WTC11 (cell line): ENCODE measurements around the gene WDR90. TPM values are rescaled to one million over a fixed set of nuclear protein-coding genes. Genes with fewer than 3 reads are reported as not detected.

ENCODE experiments used
- ATAC-seq: fragments of 200-7000 bp; cut with Tn5 transposase; 2 replicates; pipeline ENCODE4 v1.10.0; 2021; ENCODE audit warnings: mild to moderate bottlenecking, moderate library complexity
- CTCF ChIA-PET: fragments of 300-600 bp; sonication (Branson Sonifier 250); formaldehyde crosslinking; loops from one replicate; lab custom pipeline; 2021; ENCODE audit warnings: antibody characterized with exemption; lab: Charles Lee
- POLR2A ChIA-PET: fragments of 350-600 bp; sonication (Branson Sonifier 250); formaldehyde crosslinking; loops from one replicate; lab custom pipeline; 2021; ENCODE audit warnings: antibody characterized with exemption; lab: Charles Lee
- DNase-seq: peaks from one replicate; pipeline ENCODE4 v3.0.0; 2021; ENCODE audit warnings: low spot score
- H3K27ac Mint-ChIP-seq: 2 replicates; pipeline ENCODE4 v1.8.0; 2021; ENCODE audit warnings: mixed read lengths
- H3K27me3 Mint-ChIP-seq: 2 replicates; pipeline ENCODE4 v1.8.0; 2021; ENCODE audit warnings: low read depth, mild to moderate bottlenecking, moderate library complexity, mixed read lengths
- H3K36me3 Mint-ChIP-seq: 2 replicates; pipeline ENCODE4 v1.8.0; 2021; ENCODE audit warnings: mixed read lengths
- H3K4me1 Mint-ChIP-seq: 2 replicates; pipeline ENCODE4 v1.8.0; 2022; ENCODE audit warnings: mixed read lengths
- H3K4me3 Mint-ChIP-seq: 2 replicates; pipeline ENCODE4 v1.8.0; 2021; ENCODE audit warnings: mild to moderate bottlenecking, moderate library complexity, mixed read lengths
- H3K9me3 Mint-ChIP-seq: 2 replicates; pipeline ENCODE4 v1.8.0; 2021; ENCODE audit warnings: mixed read lengths
- ATF2 ChIP-seq: sonication (generic); formaldehyde crosslinking; IDR thresholded peaks from 2 replicates; pipeline ENCODE4 v1.8.1; 2022; ENCODE audit warnings: low read depth, missing genetic modification reagents, borderline replicate concordance
- CBFB ChIP-seq: sonication (generic); formaldehyde crosslinking; IDR thresholded peaks from 2 replicates; pipeline ENCODE4 v1.8.1; 2022; ENCODE audit warnings: mild to moderate bottlenecking, low read depth, missing genetic modification reagents
- CDX4 ChIP-seq: fragments of 250-450 bp; sonication (Bioruptor Pico); IDR thresholded peaks from 2 replicates; pipeline ENCODE4 v1.9.0; 2021; ENCODE audit warnings: moderate library complexity, mild to moderate bottlenecking, inconsistent platforms, borderline replicate concordance
- E2F1 ChIP-seq: sonication (generic); formaldehyde crosslinking; IDR thresholded peaks from 2 replicates; pipeline ENCODE4 v1.8.0; 2022; ENCODE audit warnings: mild to moderate bottlenecking, missing genetic modification reagents
- E2F4 ChIP-seq: sonication (generic); formaldehyde crosslinking; IDR thresholded peaks from 2 replicates; pipeline ENCODE4 v1.8.1; 2022; ENCODE audit warnings: low read depth, mild to moderate bottlenecking, moderate library complexity, missing genetic modification reagents, borderline replicate concordance
- ELF4 ChIP-seq: sonication (generic); formaldehyde crosslinking; IDR thresholded peaks from 2 replicates; pipeline ENCODE4 v1.8.1; 2022; ENCODE audit warnings: low read depth, mild to moderate bottlenecking, moderate library complexity, missing genetic modification reagents
- GRHL2 ChIP-seq: fragments of 250-450 bp; sonication (Bioruptor Pico); IDR thresholded peaks from 2 replicates; pipeline ENCODE4 v1.8.0; 2022; ENCODE audit warnings: mild to moderate bottlenecking, moderate library complexity; ENCODE audit not compliant: insufficient replicate concordance, severe bottlenecking
- HMGXB4 ChIP-seq: sonication (generic); formaldehyde crosslinking; IDR thresholded peaks from 2 replicates; pipeline ENCODE4 v1.8.1; 2023; ENCODE audit warnings: mild to moderate bottlenecking, moderate library complexity, missing genetic modification reagents
- JAZF1 ChIP-seq: fragments of 250-450 bp; sonication (Bioruptor Pico); IDR thresholded peaks from 2 replicates; pipeline ENCODE4 v1.9.0; 2021; ENCODE audit warnings: moderate library complexity, mild to moderate bottlenecking, inconsistent platforms
- JUN ChIP-seq: sonication (generic); formaldehyde crosslinking; IDR thresholded peaks from 2 replicates; pipeline ENCODE4 v1.8.0; 2023; ENCODE audit warnings: mild to moderate bottlenecking, missing genetic modification reagents
- KAT7 ChIP-seq: sonication (generic); formaldehyde crosslinking; IDR thresholded peaks from 2 replicates; pipeline ENCODE4 v1.8.1; 2023; ENCODE audit warnings: missing genetic modification reagents, mild to moderate bottlenecking, borderline replicate concordance
- MXD4 ChIP-seq: fragments of 250-450 bp; sonication (Bioruptor Pico); IDR thresholded peaks from 2 replicates; pipeline ENCODE4 v1.8.0; 2021; ENCODE audit warnings: mild to moderate bottlenecking, moderate library complexity, borderline replicate concordance
- NFATC4 ChIP-seq: fragments of 250-450 bp; sonication (Bioruptor Pico); IDR thresholded peaks from 2 replicates; pipeline ENCODE4 v1.9.0; 2021; ENCODE audit warnings: mild to moderate bottlenecking
- PRRX2 ChIP-seq: fragments of 250-450 bp; sonication (Bioruptor Pico); IDR thresholded peaks from 2 replicates; pipeline ENCODE4 v1.8.0; 2021; ENCODE audit warnings: mild to moderate bottlenecking
- SP1 ChIP-seq: sonication (generic); formaldehyde crosslinking; conservative IDR thresholded peaks from 2 replicates; pipeline ENCODE4 v1.8.1; 2022; ENCODE audit warnings: missing genetic modification reagents
- STAT6 ChIP-seq: sonication (generic); formaldehyde crosslinking; conservative IDR thresholded peaks from 2 replicates; pipeline ENCODE4 v1.8.1; 2023; ENCODE audit warnings: mild to moderate bottlenecking, low read depth, missing genetic modification reagents, moderate library complexity
- TEAD4 ChIP-seq: sonication (generic); formaldehyde crosslinking; IDR thresholded peaks from 2 replicates; pipeline ENCODE4 v1.8.0; 2022; ENCODE audit warnings: mild to moderate bottlenecking, missing genetic modification reagents
- ZNF138 ChIP-seq: sonication (generic); formaldehyde crosslinking; conservative IDR thresholded peaks from 2 replicates; pipeline ENCODE4 v1.8.1; 2022; ENCODE audit warnings: mild to moderate bottlenecking, moderate library complexity, missing genetic modification reagents
- ZNF263 ChIP-seq: sonication (generic); formaldehyde crosslinking; IDR thresholded peaks from 2 replicates; pipeline ENCODE4 v1.8.1; 2022; ENCODE audit warnings: low read depth, mild to moderate bottlenecking, moderate library complexity, missing genetic modification reagents
- ZNF396 ChIP-seq: fragments of 250-450 bp; sonication (Bioruptor Pico); IDR thresholded peaks from 2 replicates; pipeline ENCODE4 v1.8.0; 2021; ENCODE audit warnings: mild to moderate bottlenecking, moderate library complexity, borderline replicate concordance
- total RNA-seq: library from RNA; stranded (reverse); gene quantifications from 3 replicates; pipeline ENCODE4 v1.2.3, GENCODE V29; 2021

Gene WDR90
- total RNA-seq, 1 experiment from 2014 or later: 75.8 TPM

GRCh38 chr16:698911-699671 is 49.9 kb downstream of the WDR90 start:
- CTCF ChIA-PET: no interaction called here
- no peak for ATAC-seq

More at GRCh38 chr16:698911-699671, 49.9 kb downstream of the WDR90 start:
- no peak overlapping the region for H3K27ac Mint-ChIP-seq
- H3K4me1 Mint-ChIP-seq: peaks cover 4% of the 10 kb centered on the region; the same call in 1 of the 2 replicates
- TF ChIP-seq ZNF396 (CRISPR knock-in tag) (no peak), PRRX2 (CRISPR knock-in tag) (no peak), SP1 (CRISPR knock-in tag) (no peak), CBFB (CRISPR knock-in tag) (no peak), ZNF263 (CRISPR knock-in tag) (no peak), ATF2 (no peak), STAT6 (CRISPR knock-in tag) (no peak), CDX4 (CRISPR knock-in tag) (no peak), E2F1 (CRISPR knock-in tag) (no peak), ZNF138 (no peak), JAZF1 (CRISPR knock-in tag) (no peak), ELF4 (CRISPR knock-in tag) (no peak), MXD4 (CRISPR knock-in tag) (no peak), GRHL2 (CRISPR knock-in tag) (no peak), HMGXB4 (CRISPR knock-in tag) (no peak), TEAD4 (no peak), NFATC4 (CRISPR knock-in tag) (no peak), KAT7 (CRISPR knock-in tag) (no peak), E2F4 (CRISPR knock-in tag) (no peak), JUN (no peak)
- no peak for DNase-seq
- peaks cover 85% of the 10 kb centered on the region for H3K27me3 Mint-ChIP-seq
- no peaks in the 10 kb centered on the region for H3K36me3 Mint-ChIP-seq
- H3K4me3 Mint-ChIP-seq: no peak overlapping the region
- POLR2A ChIA-PET: no interaction called here
- H3K9me3 Mint-ChIP-seq: no peaks in the 10 kb centered on the region
